NOMO-1 treated with dmso at 0.1 percent for 144 hours (cell line): ENCODE results near the gene PIK3C2B.

ENCODE experiments used
- DNase-seq: peaks from one replicate; lab custom pipeline; 2025; ENCODE audit not compliant: unreplicated experiment; lab: John Stamatoyannopoulos, UW

PIK3C2B gene

DNA sequence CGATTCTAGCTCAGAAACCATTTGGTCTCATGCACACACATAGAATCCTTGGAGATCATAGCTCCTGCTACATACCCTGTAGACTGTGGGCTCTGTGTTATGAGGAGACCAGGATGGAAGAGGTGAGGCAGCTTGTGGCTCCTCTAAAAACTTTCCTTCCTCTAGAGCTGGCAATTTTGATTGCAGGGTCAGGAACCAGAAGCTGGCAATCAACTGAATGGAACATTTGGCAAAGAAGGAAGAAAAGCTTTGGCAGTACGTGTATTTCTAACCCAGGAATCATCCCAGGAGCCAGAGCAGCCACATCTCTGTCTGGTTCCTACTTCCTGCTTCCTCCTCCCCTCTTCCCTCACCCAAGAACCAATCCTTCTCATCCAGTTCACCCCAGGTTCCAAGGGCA is 15.7 kb downstream of the PIK3C2B start:
- no peak for DNase-seq

DNA sequence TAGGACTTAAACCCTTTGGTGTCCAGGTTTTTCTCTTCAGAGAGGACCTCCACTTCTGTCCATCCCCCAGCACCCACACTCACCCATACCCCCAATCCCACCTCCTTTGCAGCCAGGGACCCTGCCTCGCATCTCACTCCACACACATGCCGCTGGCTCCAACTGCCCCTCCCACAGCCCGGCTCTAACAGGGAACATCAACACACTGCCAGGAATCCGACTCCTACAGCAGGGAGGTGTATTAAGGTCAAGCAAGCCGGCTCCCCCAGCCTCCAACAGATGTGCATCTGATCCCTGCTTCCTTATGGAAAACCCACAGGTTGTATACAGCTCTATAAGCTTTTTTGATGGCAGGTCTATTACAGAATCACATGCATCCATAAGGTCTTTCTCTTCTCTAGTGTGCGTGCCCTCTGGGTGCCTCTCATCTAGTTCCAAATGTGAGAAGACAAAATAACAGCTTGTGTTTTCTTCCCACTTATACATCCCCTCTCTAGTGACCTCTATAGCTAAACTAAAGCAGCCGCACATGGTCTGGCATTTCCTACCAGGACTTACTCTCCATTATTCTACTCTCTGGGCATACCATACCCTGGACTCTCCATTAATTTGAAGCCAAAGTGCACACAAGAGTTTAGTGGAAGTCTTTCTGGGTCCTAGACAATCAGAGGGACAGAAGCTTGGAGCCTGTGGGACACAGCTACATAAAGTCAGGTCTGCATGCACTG is 16.3 kb downstream of the PIK3C2B start:
- DNase-seq = no peak

DNA sequence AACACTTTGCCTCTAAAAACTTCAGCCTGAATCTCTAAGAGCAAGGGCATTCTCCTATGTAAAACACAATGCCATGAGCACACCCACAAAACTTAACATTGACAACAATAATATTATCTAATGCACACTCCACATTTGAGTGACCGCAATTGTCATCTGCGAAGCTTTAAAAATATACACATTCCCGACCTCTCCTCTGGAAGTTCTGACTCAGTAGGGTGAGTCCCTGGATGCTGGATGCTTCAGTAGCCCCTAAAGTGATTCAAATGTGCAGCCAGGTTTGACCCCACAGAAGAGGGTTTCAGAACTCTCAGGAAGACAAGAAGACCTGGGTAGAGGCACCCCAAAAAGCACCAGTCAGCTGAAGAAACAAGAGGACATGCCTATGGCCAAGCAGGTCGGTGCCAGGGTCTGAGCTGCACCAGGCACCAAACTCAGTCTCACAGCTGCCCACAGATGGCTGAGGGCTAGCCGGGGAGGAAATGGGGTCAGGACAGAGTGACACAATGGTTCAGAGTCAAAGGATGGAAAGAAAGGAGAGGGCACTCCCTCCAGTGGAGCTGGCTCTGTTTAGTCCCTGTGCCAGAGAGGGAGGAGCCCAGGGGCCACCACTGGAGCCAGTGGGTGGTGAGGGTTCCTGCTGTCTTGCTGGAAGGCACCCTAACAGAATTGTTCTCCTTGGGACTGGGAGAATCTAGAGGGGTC is 17.4 kb downstream of the PIK3C2B start:
- DNase-seq = no peak

DNA sequence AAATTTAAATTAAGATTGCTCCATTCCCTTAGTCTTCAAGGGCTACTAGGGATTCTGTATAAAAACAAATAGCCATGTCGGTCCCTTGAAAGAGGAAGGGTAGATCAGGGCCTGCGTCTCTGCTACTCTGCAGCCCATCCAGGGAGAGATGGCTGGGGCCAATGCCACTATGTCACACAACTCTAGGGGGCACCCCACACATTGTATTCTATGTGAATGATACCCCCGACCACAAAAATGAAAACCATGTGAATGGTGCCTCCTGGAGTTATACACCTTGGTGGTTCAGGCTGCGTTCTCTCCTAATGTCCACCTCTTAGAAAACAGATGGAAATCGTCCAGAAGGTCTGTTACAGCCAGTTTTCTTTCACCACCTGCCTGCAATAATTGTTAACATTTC is 18.0 kb downstream of the PIK3C2B start:
- DNase-seq = no peak

DNA sequence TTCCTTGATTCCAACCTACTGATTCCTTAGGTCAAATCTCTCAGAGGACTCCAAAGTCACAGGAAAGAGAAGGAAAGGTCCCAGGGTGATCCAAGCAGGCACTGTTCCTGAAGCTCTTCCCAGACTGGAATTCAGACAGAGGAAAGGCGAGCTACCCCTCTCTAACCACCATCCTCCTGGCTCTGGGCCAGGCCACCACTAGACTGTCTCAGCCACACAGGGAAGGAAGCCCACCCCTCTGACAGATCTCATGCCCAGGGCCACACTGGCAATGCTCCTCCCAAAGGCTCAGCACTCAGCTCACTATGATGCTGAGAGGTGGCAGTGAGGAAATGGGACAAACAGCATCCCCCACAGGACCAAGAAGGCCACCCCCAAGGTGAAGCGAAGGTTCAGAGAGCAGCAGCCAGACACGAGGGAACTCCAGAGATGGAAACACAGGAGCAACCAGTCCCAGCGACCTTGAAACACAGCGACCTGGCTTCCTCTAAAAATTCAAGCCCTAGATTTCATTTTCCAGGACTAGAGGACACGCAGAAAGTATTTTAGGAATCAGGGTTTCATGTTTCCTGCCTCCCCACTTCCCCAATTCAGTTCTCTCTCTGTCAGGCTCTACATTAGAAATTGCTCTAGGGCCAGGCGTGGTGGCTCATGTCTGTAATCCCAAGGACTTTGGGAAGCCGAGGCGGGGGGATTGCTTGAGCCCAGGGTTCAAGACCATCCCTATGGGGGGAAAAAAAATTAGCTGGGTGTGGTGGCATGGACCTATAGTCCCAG is 18.8 kb downstream of the PIK3C2B start:
- DNase-seq = peak; percentile 14

DNA sequence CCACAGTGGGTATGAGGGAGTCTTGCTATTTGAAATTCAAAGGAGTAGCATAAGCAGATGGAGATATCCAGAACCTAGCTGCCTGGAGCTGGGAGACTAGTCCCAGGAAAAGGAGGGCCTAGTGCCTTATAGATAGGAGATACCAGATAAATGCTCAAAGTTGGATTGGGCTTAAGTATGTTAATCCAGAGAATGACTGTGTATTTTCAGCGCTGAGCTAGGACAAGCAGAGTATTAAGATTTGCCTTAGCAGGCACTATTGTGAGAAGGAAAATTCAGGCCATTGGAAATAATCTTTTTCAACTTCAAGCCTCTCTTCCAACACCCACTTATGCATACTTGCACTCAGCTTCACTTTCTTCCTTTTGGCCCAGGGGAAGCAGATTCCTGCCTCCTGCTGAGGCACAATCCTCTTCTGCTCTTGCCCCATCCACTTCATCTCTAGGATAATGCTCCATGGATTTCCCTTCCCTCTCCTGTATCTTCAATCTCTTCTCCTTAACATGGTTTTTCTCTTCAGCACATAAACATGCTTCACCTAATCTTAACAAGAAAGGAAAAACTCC is 21.1 kb downstream of the PIK3C2B start:
- DNase-seq = no peak

DNA sequence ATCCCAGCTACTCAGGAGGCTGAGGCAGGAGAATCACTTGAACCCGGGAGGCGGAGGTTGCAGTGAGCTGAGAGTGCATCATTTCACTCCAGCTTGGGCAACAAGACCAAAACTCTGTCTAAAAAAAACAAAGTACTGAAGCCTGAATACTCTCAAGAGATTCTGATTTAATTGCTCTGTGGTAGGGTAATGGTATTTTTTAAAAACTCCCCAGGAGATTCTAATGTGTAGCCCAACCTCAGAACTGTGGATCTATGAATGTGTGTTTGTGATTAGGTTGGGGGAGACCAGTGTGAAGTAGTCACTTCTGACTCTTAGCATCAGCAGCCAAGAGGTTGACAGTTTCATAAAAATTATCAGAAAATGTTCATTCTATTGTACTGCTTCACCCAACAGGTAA is 21.9 kb downstream of the PIK3C2B start:
- DNase-seq = no peak

DNA sequence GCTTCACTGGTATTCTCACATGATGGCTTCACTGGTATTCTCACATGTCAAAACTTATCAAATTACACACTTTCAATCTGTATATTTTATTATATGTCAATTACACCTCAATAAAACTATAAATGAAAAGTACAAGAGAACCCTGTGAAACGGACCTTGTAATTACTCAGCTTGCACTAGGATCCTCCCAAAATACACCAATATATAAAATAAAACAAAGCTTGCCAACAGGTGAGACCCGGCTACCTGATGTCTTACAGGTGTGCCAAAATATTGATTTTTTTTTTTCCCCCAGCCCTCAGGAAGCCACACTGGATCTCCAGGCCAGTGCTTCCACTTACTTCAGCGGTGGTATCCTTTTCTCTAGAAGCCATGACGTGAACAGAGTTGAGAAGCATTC is 22.9 kb downstream of the PIK3C2B start:
- no peak for DNase-seq

DNA sequence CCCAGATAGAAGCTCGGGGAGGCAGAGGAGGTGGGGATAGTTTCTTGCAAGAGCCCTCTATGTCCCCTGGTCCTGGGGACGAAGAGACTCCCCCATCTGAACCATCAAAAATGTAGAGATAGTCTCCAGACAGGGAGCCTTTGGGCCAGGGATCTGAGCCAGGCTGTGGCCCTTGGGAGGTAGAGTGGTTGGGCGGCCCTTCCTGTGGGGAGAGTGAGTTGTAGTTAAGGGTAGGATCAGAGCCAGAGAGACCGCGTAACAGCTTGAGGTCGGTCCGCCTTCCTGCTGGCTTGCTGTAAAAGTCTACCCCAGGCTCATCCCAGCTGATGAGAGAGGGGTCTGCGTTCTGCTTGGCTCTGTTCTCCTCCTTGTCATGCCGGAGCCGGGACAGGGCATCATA is 25.3 kb downstream of the PIK3C2B start:
- DNase-seq = no peak

DNA sequence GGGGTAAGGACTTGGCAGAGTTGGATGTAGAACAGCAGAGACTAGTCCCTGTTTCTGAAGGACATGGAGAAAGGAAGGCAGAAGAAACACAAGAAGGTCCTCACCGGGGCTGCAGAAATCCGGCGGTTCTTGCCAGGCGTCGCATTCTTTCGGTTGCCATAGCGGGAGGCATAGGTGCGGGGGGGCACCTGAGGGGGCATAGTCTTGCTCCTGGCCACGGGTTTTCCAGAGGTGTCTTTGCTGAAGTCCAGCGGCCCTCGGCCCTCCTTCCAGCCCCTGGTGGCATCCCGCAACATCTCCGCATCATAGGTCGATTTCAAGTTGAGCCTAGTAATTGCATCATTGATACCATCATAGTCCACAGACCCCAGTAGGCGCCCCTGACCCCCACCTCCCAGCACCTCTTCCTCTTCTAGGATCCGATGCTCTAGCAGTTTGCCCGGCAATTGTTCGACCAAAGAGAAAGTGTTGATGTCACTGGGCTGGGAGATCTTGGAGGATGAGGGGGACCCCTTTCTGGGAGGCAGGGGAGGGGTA is 25.8 kb downstream of the PIK3C2B start:
- no peak for DNase-seq

DNA sequence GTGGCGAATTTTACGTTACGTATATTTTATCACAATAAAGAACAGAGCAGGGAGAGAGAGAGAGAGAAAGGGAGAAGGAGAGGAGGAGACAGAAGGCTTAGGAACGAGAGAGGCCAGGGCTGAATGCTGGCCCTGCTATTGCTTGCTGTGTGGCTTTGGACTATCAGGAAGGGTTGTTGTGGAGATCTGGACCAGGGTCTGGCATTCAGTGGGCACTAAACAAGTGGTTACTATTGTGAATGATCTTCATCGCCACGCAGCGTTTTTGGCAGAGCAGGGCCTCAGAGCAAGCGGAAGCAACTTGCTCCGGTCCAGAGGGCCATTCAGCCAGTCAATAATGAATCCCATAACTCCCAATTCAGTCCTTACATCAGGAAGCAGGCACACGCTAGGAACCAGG is 26.4 kb downstream of the PIK3C2B start:
- DNase-seq = no peak

DNA sequence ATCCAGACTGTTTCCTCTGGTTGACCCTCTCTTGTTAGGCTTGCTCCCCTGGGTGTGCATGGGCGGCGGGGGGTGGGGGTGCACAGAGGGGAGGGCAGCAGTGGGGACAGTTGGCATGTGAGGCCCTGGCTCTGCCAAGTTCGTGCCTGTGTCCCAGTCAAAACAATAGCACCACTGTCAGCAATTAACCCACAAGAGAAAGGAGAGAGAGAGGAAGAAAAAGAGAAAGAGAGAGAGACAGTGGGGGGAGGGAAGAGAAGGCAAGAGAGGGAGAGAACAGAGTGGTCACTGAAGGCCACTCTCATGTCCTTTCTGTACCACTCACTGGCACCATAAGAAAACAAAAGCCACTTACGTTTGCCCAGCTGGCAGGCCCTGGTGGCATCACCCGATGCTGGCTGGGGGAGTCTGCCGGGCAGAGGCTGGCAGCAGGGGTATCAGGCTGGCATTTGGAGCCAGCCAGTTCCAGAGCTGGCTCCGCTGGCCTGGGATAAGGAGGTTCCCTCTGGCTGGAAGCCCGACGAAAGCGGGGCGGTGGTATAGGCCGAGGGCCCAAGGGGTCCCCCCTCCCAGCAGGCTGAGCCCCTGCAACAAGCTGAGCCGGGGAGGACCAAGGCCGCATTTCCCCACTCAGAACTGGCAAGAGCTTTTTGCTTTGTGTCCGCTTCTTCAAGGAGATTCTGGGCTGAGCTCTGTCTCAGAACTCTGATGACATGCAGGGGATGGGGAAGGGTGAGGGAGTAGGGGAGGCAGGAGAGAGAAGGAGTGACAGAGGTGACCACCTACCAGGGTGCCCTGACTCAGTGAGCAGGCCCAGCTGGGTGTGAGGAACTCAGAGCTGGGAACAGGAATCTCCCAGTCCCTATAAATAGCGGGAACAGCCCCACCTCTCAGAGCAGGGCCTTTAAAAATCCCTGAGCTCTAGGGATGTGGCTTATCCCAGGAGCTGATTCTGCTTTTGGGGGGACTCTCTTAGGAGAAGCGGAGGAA is 27.9 kb downstream of the PIK3C2B start:
- no peak for DNase-seq

DNA sequence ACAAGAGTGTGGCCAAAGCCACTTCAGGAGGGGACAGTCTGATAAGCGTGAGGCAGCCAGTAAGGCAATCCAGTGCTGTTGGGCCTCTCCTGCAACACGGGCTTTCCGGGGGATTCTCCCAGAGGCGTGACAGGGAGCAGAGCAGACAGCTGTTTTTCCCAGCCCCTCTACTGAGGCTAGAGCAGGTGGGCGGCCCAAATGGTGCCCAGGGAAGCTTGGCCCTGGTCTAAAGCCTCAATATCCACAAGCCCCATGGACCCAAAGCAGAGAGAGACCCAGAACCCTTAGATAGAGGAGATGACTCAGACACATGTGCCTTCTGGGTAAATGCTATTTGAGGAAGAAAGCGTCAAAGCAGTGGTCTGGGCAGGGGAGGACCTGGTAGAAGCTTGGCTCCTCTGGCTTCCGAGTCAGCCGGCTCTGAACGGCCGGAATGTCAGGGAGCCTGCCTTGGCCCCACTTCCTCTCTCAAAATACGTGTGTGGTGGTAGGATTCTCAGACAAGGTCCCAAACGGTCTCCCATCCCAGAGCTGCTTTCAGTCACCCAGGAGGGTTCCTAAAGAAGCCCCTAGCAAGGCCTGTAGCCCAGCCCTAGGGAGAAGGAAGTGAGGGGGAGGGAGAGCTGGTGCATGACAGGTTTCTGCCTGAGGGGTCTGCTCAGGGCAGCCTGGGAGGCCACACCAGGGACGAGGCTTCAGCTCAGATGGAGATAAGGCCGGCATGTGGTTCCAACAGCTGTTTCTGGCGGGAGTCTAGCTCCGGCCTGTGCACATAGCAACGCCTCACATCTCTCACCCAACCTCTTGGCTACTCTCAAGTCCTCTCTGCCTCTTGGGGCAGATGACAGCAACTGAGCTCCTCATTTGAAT is 28.8 kb downstream of the PIK3C2B start:
- DNase-seq = no peak

DNA sequence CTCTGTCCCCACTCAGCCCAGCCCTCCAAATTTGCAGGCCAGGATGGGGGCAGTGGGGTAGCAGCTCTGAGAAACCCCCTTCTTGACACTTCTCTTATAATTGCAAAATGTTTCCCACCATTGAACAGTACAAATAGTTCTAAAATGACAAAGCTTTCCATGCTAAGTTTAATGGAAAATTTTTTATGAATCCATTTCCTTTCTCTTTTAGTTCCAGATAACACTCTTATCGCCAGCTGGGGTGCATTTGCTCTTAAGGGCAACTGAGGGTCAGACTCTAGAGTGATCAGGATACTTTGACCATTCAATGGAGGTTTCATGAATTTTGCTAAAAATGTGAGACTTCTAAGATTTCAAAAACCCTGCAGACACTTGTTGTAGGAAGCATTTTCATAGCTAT is 29.9 kb downstream of the PIK3C2B start:
- no peak for DNase-seq

DNA sequence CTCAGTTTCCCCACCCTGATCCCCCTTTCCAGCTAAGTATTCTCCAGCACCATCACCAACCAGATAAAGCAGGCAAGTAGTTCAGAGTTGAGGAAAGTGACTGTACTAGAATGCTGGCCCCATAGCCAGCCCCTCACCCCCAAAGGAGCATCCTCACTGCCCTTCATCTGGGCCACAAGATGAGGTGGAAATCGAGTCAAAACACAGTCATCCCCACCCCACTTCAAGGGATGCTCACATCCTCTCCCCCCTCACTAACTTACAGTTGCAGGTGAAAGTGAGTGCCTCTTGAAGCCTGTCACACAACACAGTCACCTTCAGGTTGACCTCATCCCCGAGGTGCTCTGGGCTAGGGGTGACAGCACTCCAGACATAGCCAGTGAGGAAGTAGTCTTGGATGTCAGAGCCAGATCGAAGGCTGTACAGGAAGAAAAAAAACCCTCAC is 30.4 kb downstream of the PIK3C2B start:
- no peak for DNase-seq

DNA sequence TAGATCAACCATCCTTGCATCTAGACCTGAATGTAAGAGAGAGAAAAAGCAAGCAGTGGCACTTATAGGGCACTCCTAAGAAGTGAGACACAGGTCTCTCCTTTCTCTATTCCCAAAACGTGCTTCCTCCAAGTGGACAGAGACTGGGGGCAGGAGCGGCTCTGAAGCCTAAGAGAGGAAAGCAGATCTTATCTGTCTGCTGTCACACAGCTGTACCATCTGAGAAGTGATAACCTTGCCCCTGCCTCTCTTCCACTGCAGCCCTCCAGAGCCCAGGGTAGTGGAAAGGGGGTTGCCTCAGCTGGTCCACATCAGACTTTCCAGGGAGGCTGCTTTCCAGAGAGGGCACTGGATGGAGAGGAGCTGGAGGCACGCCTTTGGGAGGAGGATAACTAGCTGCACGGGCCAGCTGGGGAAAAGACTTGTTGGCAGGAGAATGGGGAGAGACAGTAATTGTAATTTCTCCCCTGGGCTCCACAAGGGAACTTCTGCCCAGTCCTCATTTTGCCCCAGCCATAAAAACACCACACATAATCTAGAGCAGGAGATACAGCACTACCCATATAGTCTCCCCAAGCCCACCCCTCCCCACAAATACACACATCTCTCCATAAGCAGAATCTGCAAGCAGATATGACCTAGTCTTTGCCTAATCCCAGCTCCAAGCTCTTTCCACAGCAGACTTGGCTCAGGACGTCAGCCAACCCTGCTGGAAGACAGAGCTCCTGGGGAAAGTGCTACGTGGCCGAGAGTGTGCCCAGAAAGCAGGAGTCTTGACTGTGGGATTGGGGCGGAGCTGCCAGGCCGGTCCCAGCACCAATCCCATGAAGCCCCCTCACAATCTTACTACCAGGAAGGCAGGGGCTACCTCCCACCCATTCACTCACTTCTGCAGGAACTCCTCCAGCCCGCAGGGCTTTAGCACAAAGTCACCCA is 31.2 kb downstream of the PIK3C2B start:
- DNase-seq = no peak

DNA sequence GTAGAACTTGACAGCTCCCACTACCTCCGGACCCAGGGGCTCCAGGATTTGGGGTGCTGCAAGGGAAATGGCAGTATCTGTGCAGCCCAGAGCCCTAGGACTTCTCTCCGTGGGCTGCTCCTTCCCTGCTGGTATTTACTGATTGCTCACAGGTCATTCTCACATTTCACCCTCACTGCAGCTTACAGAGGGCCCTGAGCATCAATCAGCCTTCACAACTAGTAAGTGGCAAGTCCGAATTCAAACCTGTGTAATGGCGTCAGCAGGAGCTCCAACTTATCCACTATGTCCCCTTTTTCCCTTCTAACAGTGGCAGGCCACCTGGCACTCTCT is 32.4 kb downstream of the PIK3C2B start:
- DNase-seq = no peak
